Stimulated activated CD8-positive, alpha-beta memory T cell treated with anti-CD3 and anti-CD28 coated beads, Interleukin-12 subunit alpha, Interleukin-12 subunit beta, amount 100 ng/mL, for 24 hours (primary cell): ENCODE measurements around the gene SUMO4.
A peak's percentile ranks its signal among the peaks of the same experiment; 100 is the strongest.
"Not testable (repeated sequence)": the region's sequence is repeated elsewhere in the genome, so short reads cannot be mapped to it uniquely, and the experiment has no call there.

ENCODE experiments used
- DNase-seq: peaks from one replicate; pipeline ENCODE4 v3.0.0-alpha.2; 2020; ENCODE audit errors: extremely low read depth

Gene SUMO4

DNA sequence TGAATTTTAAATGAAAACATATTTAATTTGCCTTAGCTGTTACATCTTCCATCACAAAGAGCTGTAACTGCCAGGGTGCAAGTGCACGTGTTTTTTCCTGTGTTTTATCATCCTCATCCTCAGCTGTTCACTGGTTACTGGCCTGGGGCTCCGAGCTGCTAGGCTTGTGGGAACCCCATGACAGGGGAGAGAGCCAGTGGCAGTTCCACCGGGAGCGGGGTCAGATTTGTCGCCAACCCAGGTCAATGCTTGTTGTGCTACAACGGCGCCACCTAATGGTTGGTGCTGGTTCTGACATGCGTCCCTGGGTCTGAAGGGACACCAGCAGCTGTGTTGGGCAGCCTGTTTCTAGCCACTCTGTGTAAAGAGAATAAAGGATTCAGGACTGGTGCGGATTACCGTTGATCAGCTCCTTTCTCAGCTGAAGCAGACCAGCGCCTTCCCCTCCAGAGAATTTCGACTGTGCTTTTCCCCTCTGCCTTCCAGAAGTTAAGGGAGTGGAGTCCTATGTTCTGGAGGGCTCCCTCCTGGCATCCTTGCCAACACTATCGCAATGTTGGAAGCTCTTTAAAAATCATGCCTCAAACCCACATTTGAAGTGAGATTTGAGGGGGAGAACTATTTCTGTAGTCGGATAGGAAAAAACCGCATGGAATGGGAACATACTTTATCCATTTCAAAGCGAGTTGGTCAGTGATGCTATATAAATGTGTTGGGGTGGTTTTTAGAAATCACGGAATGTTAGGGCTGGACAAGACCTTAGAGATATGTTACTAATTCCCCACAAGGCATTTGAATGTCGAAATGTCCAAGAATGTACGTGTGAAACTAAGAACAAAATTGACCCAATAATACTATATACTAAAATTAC, 32.1 kb downstream of the SUMO4 start:
- peak; percentile 68 for DNase-seq

- DNase-seq = no peak
Observed at GRCh38 chr6:149433405-149433804, 33.3 kb downstream of the SUMO4 start.

GRCh38 chr6:149433881-149434280, 33.8 kb downstream of the SUMO4 start:
- DNase-seq = no peak

DNA sequence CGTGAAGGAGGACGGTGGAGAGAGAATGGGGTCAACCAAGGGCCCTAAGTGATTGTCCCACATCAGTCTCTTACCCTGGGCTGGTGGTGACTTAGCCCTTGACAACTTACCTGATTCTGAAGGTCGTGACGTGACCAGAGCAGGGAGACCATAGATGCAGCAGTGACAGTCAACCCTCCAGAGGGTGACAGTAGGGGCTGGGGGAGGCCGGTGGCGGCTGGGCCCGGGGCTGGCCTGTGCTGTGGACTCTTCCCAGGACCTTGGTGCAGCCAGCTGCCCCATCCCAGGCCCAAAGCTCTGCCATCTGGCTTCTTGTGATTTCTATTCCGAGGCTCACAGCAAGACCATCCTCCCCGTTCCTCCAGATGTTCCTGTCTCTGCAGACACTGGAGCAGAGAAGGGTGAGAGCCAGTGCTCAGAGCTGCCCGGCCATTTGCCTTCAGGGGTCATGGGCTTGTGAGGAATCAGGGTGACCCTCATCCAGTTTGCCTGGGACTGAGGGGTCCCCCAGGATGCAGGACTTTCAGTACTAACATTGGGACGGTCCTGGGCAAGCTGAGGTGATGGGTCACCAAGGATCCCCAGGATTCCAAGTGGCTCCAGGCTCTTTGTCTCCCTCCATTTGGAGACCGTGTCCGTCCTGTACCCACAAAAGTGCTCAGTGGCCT, 36.0 kb downstream of the SUMO4 start:
- no peak for DNase-seq

DNA sequence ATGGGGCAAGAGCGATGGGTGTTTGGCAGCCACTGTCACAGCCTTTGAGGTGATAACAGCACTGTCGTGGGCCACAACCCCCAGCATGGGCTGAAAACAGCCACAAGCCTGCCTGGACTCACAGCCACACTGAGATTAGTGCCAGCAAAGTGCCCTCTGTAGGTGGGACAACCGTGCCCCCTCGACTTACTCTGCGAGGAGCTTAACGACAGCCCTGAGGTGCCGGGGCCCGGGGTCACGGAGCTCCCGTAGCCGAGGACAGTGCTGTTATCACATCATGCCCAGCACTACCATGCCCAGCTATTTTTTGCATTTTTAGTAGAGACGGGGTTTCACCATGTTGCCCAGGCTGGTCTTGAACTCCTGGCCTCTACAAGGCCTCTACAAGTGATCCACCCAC, 36.6 kb downstream of the SUMO4 start:
- no peak for DNase-seq

DNA sequence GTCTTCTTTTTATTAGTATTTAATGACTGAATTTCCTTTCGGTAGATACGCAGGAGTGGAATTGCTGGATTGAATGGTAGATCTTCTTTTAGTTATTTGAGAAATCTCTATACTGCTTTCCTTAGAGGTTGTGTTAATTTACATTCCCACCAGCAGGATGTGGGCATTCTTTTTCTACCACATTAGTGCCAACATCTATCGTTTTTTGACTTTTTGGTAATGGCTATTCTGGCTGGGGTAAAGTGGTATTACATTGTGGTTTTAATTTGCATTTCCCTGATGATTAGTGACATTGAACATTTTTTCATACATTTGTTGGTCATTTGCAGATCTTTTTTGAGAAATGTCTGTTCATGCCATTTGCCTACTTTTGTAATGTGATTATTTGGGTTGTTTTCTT, 37.1 kb downstream of the SUMO4 start:
- no peak for DNase-seq

GRCh38 chr6:149438855-149439254, 38.8 kb downstream of the SUMO4 start:
- DNase-seq = no peak

GRCh38 chr6:149439626-149440025, 39.6 kb downstream of the SUMO4 start:
- DNase-seq = no peak

GRCh38 chr6:149440735-149441671, 40.9 kb downstream of the SUMO4 start:
- DNase-seq = no peak

GRCh38 chr6:149441740-149442139, 41.7 kb downstream of the SUMO4 start:
- no peak for DNase-seq

GRCh38 chr6:149443411-149444181, 43.5 kb downstream of the SUMO4 start:
- no peak for DNase-seq

DNA sequence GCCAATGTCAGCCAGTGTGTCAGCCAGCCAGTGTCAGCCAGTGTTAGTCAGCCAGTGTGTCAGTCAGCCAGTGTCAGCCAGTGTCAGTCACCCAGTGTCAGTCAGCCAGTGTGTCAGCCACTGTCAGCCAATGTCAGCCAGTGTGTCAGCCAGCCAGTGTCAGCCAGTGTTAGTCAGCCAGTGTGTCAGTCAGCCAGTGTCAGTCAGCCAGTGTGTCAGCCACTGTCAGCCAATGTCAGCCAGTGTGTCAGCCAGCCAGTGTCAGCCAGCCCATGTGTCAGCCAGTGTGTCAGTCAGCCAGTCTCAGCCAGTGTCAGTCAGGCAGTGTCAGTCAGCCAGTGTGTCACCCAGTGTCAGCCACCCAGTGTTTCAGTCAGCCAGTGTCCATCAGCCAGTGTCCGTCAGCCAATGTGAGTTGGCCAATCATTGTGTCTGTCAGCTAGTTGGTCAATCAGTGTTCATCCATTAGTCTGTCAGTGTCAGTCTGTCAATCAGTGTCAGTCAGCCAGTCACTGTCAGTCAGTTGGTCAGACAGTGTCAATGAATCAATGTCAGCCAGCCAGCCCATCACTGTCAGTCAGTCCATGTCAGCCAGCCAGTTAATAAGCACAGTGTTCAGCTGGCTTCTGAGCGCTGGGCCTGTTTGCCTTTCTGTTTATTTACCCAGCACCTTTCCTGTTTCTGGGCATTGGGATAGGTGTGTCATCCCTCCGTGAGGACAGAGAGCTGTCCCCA, 44.5 kb downstream of the SUMO4 start:
- not testable (repeated sequence) for DNase-seq

- no peak for DNase-seq
Observed at GRCh38 chr6:149445095-149445466, 45.0 kb downstream of the SUMO4 start.

DNA sequence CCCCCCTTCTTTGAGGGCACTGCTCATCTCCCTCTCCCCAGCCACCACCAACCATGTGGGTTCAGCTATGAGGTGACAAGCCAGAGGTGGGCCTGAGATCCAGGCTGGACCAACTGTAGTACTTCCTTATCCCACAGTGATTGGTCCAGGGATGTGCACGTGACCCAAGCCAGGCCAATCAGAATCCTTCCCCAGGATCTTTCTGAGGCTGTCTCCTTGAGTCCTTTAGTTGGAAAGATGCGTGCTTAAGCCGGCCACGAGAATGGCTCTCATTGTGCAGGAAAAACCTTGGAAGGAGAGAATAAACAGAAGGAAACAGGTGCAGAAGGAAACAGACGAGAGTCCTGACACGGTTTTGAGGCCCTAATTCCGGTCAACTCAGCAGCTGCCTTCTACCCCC, 45.5 kb downstream of the SUMO4 start:
- DNase-seq = no peak

DNA sequence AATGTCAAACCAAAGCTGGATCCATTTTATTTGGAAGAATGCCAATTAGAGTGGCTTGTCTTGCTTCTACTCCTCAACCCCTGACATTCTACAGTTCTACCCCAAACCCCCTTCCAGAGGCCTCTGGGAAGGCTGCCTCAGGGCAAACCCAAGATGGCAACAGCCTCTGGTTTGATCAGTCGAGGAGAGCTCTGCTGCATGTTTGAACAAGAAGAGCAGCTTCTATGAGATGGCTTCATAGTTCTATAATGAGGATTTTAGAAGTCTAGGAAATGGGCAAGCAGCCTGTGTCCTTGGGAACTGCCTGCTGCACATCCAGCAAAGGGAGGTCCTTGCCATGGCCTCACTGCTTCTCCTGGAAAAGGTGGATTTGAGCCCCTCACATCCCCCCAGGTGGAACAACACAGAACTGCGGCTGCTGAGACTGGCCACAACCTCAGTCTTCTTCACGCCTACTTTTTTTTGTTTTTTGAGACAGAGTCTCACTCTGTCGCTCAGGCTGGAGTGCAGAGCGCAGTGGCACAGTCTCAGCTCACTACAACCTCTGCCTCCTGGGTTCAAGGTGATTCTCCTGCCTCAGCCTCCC, 46.8 kb downstream of the SUMO4 start:
- DNase-seq = no peak

DNA sequence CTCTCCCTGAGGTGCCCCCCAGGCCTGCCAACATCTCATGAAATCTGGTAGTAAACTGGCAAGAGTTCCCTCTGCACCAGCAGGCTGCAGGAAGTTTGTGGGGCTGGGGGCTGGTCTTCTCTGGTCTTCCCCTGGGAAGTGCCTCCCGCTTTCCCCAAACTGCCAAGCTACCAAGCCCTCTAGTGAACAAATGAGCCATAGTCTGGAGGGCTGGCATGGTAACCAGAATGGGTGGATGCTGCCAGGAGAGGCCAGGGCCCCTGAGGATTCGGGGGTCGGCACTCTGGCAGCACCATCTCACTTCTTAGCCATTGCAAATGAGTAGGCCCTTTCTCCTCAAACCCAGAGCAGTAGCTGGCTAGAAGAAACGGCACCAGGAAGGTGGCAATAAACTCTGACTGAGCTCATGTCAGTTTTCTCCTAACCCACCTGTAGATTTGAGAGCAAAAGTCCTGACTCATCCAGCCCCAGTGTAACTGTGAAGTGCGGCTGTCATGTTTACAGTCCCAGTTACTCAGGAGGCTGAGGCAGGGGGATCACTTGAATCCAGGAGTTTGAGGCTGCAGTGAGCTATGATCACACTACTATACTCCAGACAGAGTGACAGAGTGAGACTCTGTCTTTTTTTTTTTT, 48.9 kb downstream of the SUMO4 start:
- no peak for DNase-seq

DNA sequence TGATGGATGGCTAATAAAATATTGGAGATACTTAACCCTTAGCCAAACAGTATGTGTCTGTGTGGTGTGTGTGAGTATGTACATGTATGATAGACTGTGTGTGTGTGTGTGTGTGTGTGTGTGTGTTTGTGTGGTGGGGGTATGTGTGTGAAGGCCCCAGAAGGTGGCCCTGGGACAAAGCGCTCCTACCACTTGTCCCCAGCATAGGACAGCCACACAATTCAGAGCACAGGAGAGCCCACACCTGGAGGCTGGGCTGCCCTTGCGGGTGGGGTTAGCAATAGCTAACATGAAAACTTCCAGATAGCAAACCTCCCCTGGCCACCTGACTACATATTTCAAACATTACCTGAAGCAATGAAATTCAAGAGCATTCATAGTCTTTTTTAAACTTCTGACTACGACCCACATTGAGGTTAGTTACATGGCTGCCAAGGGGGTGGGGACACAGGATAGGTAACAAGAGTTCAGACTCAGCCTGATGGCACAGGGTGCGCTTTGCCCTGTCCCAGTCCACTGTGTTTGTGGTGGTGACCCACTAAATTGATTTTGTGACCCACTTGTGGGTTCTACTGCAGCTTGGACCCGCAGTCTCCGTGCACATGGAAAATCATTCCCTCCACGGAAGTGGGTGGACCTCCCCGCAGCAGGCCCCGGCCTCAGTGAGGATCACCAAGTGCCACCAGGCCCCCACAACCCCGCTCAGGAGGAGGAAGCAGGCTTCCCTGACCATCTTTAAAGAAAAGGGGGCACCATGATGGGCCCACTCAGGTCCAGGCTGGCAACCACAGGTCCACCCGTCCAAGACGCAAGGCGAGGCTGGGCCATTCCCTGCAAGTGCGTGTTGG, 50.0 kb downstream of the SUMO4 start:
- no peak for DNase-seq
